Liver (tissue), 3 donors: ENCODE results near the gene PRCD.

Source experiments
- FOXA1 ChIP-seq: IDR thresholded peaks from 2 replicates; pipeline ENCODE4 v1.6.1; 2016; ENCODE audit warnings: antibody characterized with exemption
- GABPA ChIP-seq, 2 donors: IDR thresholded peaks in 1 of 2; conservative IDR thresholded peaks in 1 of 2; 2 replicates each; pipeline ENCODE4 v1.6.1; 2016; ENCODE audit warnings: antibody characterized with exemption in 2 of 2, mild to moderate bottlenecking in 1 of 2, moderate library complexity in 1 of 2
- JUND ChIP-seq, 2 donors: IDR thresholded peaks; 2 replicates each; pipeline ENCODE4 v1.6.1; 2016; ENCODE audit warnings: antibody characterized with exemption in 2 of 2
- RAD21 ChIP-seq, 2 donors: IDR thresholded peaks; 2 replicates each; pipeline ENCODE4 v1.6.1; 2016; ENCODE audit warnings: antibody characterized with exemption in 2 of 2, mild to moderate bottlenecking in 2 of 2
- RXRA ChIP-seq, 2 donors: IDR thresholded peaks; 2 replicates each; pipeline ENCODE4 v1.6.1; 2017 to 2018; ENCODE audit warnings: antibody characterized with exemption in 2 of 2, mild to moderate bottlenecking in 1 of 2
- SP1 ChIP-seq: IDR thresholded peaks from 2 replicates; pipeline ENCODE4 v1.6.1; 2018; ENCODE audit warnings: antibody characterized with exemption, mild to moderate bottlenecking
- TAF1 ChIP-seq: conservative IDR thresholded peaks from 2 replicates; pipeline ENCODE4 v1.6.1; 2016; ENCODE audit warnings: antibody characterized with exemption, mild to moderate bottlenecking
- YY1 ChIP-seq: IDR thresholded peaks from 2 replicates; pipeline ENCODE4 v1.6.1; 2016; ENCODE audit warnings: antibody characterized with exemption, mild to moderate bottlenecking
- TF ChIP-seq, protein P1 (sequence below): fragments of 150-350 bp; IDR thresholded peaks from 2 replicates; pipeline ENCODE4 v1.5.1; 2017; ENCODE audit warnings: improper control_type of control experiment, low read depth, low read length; ENCODE audit not compliant: missing input control
- TF ChIP-seq, protein P2 (sequence below): IDR thresholded peaks from 2 replicates; pipeline ENCODE4 v1.6.1; 2016; ENCODE audit warnings: antibody characterized with exemption
- TF ChIP-seq, protein P3 (sequence below): IDR thresholded peaks from 2 replicates; pipeline ENCODE4 v1.6.1; 2016; ENCODE audit warnings: antibody characterized with exemption
- TF ChIP-seq, protein P4 (sequence below): IDR thresholded peaks from 2 replicates; pipeline ENCODE4 v1.6.1; 2016; ENCODE audit warnings: antibody characterized with exemption
- TF ChIP-seq, protein P5 (sequence below): IDR thresholded peaks from 2 replicates; pipeline ENCODE4 v1.6.1; 2016; ENCODE audit warnings: antibody characterized with exemption, mild to moderate bottlenecking
- donor health status: healthy.
- donor health status: healthy.

DNA sequence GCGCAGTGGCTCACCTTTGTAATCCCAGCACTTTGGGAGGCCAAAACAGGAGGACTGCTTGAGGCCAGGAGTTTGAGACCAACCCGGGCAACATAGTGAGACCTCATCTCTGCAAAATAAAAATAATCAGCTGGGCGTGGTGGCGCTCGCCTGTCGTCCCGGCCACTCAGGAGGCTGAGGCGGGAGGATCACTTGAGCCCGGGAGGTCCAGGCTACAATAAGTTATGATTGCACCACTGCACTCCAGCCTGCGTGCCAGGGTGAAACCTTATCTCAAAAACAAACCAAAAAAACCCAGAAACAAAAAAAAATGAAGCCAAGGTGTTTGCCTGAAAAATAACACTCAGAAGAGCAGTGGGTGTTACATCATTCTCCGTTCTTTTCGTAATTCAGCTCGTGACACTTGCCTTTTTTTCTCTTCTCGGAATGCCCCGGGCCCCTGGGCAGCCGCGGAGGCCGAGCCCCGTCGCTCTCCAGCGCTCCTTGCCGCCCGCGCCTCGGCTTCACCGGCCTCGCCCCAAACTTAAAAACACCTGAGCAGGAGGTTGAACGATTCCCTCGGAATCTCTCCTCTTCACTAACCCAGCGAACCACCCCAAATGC lies 17.0 kb downstream of the PRCD start:
- TF ChIP-seq, protein P1, sequence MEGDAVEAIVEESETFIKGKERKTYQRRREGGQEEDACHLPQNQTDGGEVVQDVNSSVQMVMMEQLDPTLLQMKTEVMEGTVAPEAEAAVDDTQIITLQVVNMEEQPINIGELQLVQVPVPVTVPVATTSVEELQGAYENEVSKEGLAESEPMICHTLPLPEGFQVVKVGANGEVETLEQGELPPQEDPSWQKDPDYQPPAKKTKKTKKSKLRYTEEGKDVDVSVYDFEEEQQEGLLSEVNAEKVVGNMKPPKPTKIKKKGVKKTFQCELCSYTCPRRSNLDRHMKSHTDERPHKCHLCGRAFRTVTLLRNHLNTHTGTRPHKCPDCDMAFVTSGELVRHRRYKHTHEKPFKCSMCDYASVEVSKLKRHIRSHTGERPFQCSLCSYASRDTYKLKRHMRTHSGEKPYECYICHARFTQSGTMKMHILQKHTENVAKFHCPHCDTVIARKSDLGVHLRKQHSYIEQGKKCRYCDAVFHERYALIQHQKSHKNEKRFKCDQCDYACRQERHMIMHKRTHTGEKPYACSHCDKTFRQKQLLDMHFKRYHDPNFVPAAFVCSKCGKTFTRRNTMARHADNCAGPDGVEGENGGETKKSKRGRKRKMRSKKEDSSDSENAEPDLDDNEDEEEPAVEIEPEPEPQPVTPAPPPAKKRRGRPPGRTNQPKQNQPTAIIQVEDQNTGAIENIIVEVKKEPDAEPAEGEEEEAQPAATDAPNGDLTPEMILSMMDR = no peak
- TF ChIP-seq RXRA (IDR thresholded peaks at IDR 0.05) = no peak
- TF ChIP-seq YY1 = no peak
- no peak for TF ChIP-seq TAF1
- TF ChIP-seq, protein P2, sequence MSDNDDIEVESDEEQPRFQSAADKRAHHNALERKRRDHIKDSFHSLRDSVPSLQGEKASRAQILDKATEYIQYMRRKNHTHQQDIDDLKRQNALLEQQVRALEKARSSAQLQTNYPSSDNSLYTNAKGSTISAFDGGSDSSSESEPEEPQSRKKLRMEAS = no peak
- TF ChIP-seq, protein P3, sequence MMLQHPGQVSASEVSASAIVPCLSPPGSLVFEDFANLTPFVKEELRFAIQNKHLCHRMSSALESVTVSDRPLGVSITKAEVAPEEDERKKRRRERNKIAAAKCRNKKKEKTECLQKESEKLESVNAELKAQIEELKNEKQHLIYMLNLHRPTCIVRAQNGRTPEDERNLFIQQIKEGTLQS = no peak
- no peak for TF ChIP-seq FOXA1
- no peak for TF ChIP-seq SP1
- TF ChIP-seq, protein P4, sequence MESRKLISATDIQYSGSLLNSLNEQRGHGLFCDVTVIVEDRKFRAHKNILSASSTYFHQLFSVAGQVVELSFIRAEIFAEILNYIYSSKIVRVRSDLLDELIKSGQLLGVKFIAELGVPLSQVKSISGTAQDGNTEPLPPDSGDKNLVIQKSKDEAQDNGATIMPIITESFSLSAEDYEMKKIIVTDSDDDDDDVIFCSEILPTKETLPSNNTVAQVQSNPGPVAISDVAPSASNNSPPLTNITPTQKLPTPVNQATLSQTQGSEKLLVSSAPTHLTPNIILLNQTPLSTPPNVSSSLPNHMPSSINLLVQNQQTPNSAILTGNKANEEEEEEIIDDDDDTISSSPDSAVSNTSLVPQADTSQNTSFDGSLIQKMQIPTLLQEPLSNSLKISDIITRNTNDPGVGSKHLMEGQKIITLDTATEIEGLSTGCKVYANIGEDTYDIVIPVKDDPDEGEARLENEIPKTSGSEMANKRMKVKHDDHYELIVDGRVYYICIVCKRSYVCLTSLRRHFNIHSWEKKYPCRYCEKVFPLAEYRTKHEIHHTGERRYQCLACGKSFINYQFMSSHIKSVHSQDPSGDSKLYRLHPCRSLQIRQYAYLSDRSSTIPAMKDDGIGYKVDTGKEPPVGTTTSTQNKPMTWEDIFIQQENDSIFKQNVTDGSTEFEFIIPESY = no peak
- no peak for TF ChIP-seq RAD21 (IDR thresholded peaks at IDR 0.05)
- no peak for TF ChIP-seq JUND (IDR thresholded peaks at IDR 0.05)
- TF ChIP-seq, protein P5, sequence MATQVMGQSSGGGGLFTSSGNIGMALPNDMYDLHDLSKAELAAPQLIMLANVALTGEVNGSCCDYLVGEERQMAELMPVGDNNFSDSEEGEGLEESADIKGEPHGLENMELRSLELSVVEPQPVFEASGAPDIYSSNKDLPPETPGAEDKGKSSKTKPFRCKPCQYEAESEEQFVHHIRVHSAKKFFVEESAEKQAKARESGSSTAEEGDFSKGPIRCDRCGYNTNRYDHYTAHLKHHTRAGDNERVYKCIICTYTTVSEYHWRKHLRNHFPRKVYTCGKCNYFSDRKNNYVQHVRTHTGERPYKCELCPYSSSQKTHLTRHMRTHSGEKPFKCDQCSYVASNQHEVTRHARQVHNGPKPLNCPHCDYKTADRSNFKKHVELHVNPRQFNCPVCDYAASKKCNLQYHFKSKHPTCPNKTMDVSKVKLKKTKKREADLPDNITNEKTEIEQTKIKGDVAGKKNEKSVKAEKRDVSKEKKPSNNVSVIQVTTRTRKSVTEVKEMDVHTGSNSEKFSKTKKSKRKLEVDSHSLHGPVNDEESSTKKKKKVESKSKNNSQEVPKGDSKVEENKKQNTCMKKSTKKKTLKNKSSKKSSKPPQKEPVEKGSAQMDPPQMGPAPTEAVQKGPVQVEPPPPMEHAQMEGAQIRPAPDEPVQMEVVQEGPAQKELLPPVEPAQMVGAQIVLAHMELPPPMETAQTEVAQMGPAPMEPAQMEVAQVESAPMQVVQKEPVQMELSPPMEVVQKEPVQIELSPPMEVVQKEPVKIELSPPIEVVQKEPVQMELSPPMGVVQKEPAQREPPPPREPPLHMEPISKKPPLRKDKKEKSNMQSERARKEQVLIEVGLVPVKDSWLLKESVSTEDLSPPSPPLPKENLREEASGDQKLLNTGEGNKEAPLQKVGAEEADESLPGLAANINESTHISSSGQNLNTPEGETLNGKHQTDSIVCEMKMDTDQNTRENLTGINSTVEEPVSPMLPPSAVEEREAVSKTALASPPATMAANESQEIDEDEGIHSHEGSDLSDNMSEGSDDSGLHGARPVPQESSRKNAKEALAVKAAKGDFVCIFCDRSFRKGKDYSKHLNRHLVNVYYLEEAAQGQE = no peak
- no peak for TF ChIP-seq GABPA (IDR thresholded peaks at IDR 0.05 in 1 of 2, conservative IDR thresholded peaks at IDR 0.05 in 1 of 2)
